ENCODE measurements around the gene PSMD5. TPM values are rescaled to one million over a fixed set of nuclear protein-coding genes. Genes with fewer than 3 reads are reported as not detected.

PSMD5 gene
- polyA plus RNA-seq, 1 of the 3 experiments (the other 2 are of a cell fraction), result 13.7 TPM

- peaks cover 5 to 11% of the 10 kb centered on the region in 2 experiments; a peak in 2 of 4 replicates for H3K4me1 ChIP-seq (ENCODE audit: control insufficient read depth in 1 of 2, insufficient read depth in 2 of 2, low read depth in 1 of 2, low read length in 1 of 2)
- no peak for DNase-seq
- H3F3A ChIP-seq (replicated peaks; ENCODE audit: insufficient read depth), result peaks cover 11% of the 10 kb centered on the region
- H3K9me2 ChIP-seq, result no peaks in the 10 kb centered on the region
- no peak overlapping the region for H3K4me3 ChIP-seq (ENCODE audit: low read depth in 2 of 2, low read length in 1 of 2)
- H3K4me2 ChIP-seq, result no peak overlapping the region
- TF ChIP-seq NRF1 (IDR thresholded peaks at IDR 0.05; ENCODE audit: low read depth, low read length) (no peak), MXI1 (IDR thresholded peaks at IDR 0.05; ENCODE audit: low read depth, low read length) (no peak), SIN3A (IDR thresholded peaks at IDR 0.05; ENCODE audit: borderline replicate concordance, low read depth, low read length) (no peak), EP300 (IDR thresholded peaks at IDR 0.05; ENCODE audit: borderline replicate concordance in 1 of 2, low read depth in 1 of 2, low read length in 1 of 2) (no peak), TAF1 (IDR thresholded peaks at IDR 0.05; ENCODE audit: borderline replicate concordance, low read depth, low read length) (no peak), NFIC (IDR thresholded peaks at IDR 0.05; ENCODE audit: borderline replicate concordance) (no peak), TCF12 (IDR thresholded peaks at IDR 0.05) (no peak), POLR2AphosphoS5 (IDR thresholded peaks at IDR 0.05; ENCODE audit: low read depth, low read length) (no peak), CHD2 (IDR thresholded peaks at IDR 0.05; ENCODE audit: low read length, partially characterized antibody) (no peak), RFX5 (IDR thresholded peaks at IDR 0.05; ENCODE audit: low read length) (no peak), YY1 (IDR thresholded peaks at IDR 0.05; ENCODE audit: low read depth) (no peak), FOXM1 (IDR thresholded peaks at IDR 0.05; ENCODE audit: low read depth) (no peak)
- TF ChIP-seq, protein P1, sequence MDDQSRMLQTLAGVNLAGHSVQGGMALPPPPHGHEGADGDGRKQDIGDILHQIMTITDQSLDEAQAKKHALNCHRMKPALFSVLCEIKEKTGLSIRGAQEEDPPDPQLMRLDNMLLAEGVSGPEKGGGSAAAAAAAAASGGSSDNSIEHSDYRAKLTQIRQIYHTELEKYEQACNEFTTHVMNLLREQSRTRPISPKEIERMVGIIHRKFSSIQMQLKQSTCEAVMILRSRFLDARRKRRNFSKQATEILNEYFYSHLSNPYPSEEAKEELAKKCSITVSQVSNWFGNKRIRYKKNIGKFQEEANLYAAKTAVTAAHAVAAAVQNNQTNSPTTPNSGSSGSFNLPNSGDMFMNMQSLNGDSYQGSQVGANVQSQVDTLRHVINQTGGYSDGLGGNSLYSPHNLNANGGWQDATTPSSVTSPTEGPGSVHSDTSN (IDR thresholded peaks at IDR 0.05), result no peak
- TF ChIP-seq, protein P2, sequence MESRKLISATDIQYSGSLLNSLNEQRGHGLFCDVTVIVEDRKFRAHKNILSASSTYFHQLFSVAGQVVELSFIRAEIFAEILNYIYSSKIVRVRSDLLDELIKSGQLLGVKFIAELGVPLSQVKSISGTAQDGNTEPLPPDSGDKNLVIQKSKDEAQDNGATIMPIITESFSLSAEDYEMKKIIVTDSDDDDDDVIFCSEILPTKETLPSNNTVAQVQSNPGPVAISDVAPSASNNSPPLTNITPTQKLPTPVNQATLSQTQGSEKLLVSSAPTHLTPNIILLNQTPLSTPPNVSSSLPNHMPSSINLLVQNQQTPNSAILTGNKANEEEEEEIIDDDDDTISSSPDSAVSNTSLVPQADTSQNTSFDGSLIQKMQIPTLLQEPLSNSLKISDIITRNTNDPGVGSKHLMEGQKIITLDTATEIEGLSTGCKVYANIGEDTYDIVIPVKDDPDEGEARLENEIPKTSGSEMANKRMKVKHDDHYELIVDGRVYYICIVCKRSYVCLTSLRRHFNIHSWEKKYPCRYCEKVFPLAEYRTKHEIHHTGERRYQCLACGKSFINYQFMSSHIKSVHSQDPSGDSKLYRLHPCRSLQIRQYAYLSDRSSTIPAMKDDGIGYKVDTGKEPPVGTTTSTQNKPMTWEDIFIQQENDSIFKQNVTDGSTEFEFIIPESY (IDR thresholded peaks at IDR 0.05; ENCODE audit: borderline replicate concordance, low read depth), result no peak
- TF ChIP-seq, protein P3, sequence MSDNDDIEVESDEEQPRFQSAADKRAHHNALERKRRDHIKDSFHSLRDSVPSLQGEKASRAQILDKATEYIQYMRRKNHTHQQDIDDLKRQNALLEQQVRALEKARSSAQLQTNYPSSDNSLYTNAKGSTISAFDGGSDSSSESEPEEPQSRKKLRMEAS (IDR thresholded peaks at IDR 0.05; ENCODE audit: low read depth), result no peak
- no peaks in the 10 kb centered on the region for H3K9me3 ChIP-seq
- no peaks in the 10 kb centered on the region for H3K27me3 ChIP-seq (ENCODE audit: insufficient read depth)
- no peak overlapping the region for H3K9ac ChIP-seq
- CTCF ChIA-PET, result interaction anchor here (0.8 to 1.5 kb wide), 3 partner anchors 9 to 47 kb away, joined by 3 to 4 read pairs (median 4); no protein-coding TSS in a partner anchor
- H3K27ac ChIP-seq (ENCODE audit: low read depth in 2 of 2, low read length in 1 of 2), result no peak overlapping the region
- 100% methylated on average over 1 of the region's 1 CpG for WGBS (ENCODE audit: low lambda C conversion rate)
- POLR2A ChIA-PET, result no interaction called here
- H3K36me3 ChIP-seq (replicated peaks in 1 of 2; ENCODE audit: control insufficient read depth in 1 of 2, insufficient read depth in 2 of 2, low read length in 1 of 2), result no peaks in the 10 kb centered on the region
- no peak overlapping the region for H2AFZ ChIP-seq (ENCODE audit: low read depth)
- no peaks in the 10 kb centered on the region for H3K79me2 ChIP-seq (ENCODE audit: insufficient read depth)
- no peaks in the 10 kb centered on the region for H4K20me1 ChIP-seq (ENCODE audit: insufficient read depth)
Measured at GRCh38 chr9:120889606-120890271, 47.0 kb upstream of the PSMD5 start.

DNA sequence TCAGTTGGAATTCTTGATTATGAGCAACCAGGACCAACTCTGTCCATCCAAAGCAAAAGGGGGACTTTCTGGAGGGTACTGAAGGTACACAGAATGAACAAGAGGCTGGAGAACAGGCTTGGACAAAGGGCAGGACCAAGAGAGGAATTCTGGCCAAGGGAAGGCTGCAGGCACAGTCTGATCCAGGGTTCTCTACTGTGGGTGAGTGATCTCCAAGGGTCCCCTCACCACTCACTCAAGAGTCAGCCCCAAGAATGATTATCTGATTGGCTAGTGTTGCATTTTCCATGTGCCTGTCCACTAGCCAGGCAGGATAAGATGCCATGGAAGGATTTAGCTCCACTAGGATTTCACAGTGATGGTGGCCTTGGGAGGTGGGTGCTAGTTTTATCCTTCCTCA, 45.9 kb upstream of the PSMD5 start:
- ChIA-PET CTCF (no interaction called here), POLR2A (interaction anchor here (0.6 kb wide), 1 partner anchor 13 kb away, joined by 3 read pairs; no protein-coding TSS in a partner anchor)
- H3K4me3 ChIP-seq (ENCODE audit: low read depth in 2 of 2, low read length in 1 of 2), result no peak overlapping the region
- TF ChIP-seq CTCF (IDR thresholded peaks at IDR 0.05) (no peak), SMC3 (IDR thresholded peaks at IDR 0.05; ENCODE audit: low read depth, low read length) (no peak), CHD2 (IDR thresholded peaks at IDR 0.05; ENCODE audit: low read length, partially characterized antibody) (no peak), GATA2 (CRISPR knock-in tag; IDR thresholded peaks at IDR 0.05) (no peak), MEF2A (IDR thresholded peaks at IDR 0.05; ENCODE audit: borderline replicate concordance, low read depth) (no peak)
- TF ChIP-seq, protein P4, sequence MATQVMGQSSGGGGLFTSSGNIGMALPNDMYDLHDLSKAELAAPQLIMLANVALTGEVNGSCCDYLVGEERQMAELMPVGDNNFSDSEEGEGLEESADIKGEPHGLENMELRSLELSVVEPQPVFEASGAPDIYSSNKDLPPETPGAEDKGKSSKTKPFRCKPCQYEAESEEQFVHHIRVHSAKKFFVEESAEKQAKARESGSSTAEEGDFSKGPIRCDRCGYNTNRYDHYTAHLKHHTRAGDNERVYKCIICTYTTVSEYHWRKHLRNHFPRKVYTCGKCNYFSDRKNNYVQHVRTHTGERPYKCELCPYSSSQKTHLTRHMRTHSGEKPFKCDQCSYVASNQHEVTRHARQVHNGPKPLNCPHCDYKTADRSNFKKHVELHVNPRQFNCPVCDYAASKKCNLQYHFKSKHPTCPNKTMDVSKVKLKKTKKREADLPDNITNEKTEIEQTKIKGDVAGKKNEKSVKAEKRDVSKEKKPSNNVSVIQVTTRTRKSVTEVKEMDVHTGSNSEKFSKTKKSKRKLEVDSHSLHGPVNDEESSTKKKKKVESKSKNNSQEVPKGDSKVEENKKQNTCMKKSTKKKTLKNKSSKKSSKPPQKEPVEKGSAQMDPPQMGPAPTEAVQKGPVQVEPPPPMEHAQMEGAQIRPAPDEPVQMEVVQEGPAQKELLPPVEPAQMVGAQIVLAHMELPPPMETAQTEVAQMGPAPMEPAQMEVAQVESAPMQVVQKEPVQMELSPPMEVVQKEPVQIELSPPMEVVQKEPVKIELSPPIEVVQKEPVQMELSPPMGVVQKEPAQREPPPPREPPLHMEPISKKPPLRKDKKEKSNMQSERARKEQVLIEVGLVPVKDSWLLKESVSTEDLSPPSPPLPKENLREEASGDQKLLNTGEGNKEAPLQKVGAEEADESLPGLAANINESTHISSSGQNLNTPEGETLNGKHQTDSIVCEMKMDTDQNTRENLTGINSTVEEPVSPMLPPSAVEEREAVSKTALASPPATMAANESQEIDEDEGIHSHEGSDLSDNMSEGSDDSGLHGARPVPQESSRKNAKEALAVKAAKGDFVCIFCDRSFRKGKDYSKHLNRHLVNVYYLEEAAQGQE (IDR thresholded peaks at IDR 0.05; ENCODE audit: low read depth, low read length), result no peak

More for the DNA sequence above, 45.9 kb upstream of the PSMD5 start:
- H3K9ac ChIP-seq, result no peak overlapping the region
- no peaks in the 10 kb centered on the region for H3K79me2 ChIP-seq (ENCODE audit: insufficient read depth)
- no peak overlapping the region for H2AFZ ChIP-seq (ENCODE audit: low read depth)
- H3K27me3 ChIP-seq (ENCODE audit: insufficient read depth), result no peaks in the 10 kb centered on the region
- DNase-seq, result no peak
- H3K27ac ChIP-seq (ENCODE audit: low read depth in 2 of 2, low read length in 1 of 2), result no peak overlapping the region
- no peaks in the 10 kb centered on the region for H4K20me1 ChIP-seq (ENCODE audit: insufficient read depth)
- peaks cover 5 to 11% of the 10 kb centered on the region in 2 experiments; a peak in 2 of 4 replicates for H3K4me1 ChIP-seq (ENCODE audit: control insufficient read depth in 1 of 2, insufficient read depth in 2 of 2, low read depth in 1 of 2, low read length in 1 of 2)
- H3F3A ChIP-seq (replicated peaks; ENCODE audit: insufficient read depth), result peaks cover 11% of the 10 kb centered on the region
- no peaks in the 10 kb centered on the region for H3K9me3 ChIP-seq
- H3K9me2 ChIP-seq, result no peaks in the 10 kb centered on the region
- H3K4me2 ChIP-seq, result no peak overlapping the region
- no peaks in the 10 kb centered on the region for H3K36me3 ChIP-seq (replicated peaks in 1 of 2; ENCODE audit: control insufficient read depth in 1 of 2, insufficient read depth in 2 of 2, low read length in 1 of 2)

Data from SK-N-SH (cell line).